Measurements from ENCODE around the gene SLC35F2.
"Not testable (repeated sequence)": the region's sequence is repeated elsewhere in the genome, so short reads cannot be mapped to it uniquely, and the experiment has no call there.

The SLC35F2 gene

GRCh38 chr11:107783121-107783520 is 75.5 kb downstream of the SLC35F2 start:
- no peak for DNase-seq

GRCh38 chr11:107780775-107781174 is 77.8 kb downstream of the SLC35F2 start:
- DNase-seq: no peak

GRCh38 chr11:107780136-107780535 is 78.5 kb downstream of the SLC35F2 start:
- DNase-seq: no peak

DNA sequence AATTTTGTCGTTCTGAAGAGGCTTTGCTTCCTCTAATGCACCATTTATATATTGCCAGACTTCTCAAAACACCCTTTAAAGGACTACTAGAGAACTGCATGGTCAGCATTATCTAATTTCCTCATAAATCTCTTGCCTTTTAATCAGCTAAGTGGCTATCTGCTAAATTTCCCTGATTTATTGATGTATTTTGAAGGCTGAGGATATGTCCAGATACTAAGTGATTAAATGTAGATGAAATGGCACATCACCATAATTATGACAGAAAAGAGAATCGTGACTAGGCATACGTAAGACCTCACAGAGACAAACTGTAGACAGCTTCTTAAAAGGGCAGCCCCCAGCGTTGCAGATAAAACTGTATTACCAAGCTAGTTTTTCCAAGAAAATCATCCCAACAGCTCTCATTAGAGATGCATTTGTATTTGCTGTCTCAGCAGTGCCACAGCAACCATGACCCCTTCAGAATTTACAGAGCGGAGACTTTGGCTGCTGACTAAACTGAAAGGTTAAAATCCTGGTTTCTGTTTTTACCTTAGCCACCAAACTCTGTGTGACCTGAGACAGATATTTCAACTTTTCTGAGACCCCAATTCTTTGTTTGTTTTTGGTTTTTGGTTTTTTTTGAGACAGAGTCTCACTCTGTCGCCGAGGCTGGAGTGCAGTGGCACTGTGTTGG is 79.6 kb downstream of the SLC35F2 start:
- no peak for DNase-seq

DNA sequence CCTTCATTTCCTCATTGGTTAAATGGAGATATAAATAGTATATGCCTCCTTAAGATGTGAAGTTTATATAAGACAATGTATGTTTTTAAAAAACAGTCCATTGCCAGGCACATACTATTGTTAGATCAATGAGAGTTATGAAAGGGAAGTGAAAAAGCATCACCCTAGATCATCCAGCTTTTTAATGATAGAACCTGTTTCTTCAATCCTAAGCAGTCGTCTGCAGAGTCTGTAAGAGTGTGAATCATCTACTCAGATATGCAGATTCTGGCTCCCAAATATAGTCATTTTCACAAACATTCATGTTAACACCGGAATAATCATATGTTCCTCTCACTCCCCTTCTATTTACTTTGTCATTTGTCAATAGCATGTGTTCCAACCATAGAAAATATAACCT is 81.5 kb downstream of the SLC35F2 start:
- no peak for DNase-seq

DNA sequence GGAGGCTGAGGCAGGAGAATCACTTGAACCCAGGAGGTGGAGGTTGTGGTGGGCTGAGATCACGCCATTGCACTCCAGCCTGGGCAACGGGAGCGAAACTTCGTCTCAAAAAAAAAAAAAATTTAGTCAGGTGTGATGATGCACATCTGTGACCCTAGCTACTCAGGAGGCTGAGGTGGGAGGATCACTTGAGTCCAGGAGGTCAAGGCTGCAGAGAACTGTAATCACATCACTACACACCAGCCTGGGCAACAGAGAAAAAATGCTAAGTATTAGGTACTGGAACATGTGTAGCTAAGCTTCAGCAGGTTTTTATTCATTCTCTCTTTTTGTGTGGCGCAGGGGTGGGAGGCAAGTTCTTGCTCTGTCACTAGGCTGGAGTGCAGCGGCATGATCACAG is 82.5 kb downstream of the SLC35F2 start:
- no peak for DNase-seq

DNA sequence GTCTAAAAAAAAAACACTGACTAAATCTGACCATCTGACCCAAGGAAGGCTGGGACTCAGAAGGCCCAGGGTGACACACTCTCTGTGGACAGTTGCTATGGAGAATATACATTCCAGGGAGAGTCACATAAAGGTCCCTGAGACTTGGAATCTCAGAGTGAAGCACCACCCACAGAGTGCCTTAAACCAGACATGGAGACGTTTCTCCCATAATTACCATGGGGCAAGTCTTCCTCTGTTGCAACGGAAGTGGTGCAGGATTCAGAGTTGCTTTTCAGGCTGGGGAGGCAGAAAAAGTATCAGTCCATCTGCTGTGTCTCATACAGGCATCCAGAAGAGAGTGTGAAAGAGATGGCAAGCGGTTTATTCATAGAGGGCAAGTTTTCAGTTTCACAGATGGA is 88.0 kb downstream of the SLC35F2 start:
- no peak for DNase-seq

GRCh38 chr11:107769189-107769588 is 89.4 kb downstream of the SLC35F2 start:
- DNase-seq: peak in 1 of 3 donors; percentile 5

- DNase-seq: not testable (repeated sequence)
Observed at GRCh38 chr11:107758719-107759355, 99.8 kb downstream of the SLC35F2 start.

DNA sequence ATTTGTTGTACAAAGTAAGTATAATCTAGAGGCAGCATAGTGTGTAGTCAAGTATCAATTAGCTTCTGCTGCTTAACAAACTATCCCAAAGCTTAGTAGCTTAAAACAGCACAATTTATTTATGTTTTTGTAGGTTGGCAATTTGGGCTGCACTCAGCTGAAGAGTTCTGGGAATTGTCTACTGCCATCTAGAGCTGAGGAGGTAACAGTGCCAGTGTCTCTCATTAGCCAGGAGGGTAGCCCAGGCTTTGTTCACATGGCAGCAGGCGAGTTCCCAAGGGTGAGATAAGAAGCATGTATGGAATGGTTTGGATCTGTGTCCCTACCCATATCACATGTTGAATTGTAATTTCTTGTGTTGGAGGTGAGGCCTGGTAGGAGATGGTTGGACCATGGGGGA is 100.9 kb downstream of the SLC35F2 start:
- no peak for DNase-seq

- no peak for DNase-seq
Observed at GRCh38 chr11:107756553-107756952, 102.0 kb downstream of the SLC35F2 start.

DNA sequence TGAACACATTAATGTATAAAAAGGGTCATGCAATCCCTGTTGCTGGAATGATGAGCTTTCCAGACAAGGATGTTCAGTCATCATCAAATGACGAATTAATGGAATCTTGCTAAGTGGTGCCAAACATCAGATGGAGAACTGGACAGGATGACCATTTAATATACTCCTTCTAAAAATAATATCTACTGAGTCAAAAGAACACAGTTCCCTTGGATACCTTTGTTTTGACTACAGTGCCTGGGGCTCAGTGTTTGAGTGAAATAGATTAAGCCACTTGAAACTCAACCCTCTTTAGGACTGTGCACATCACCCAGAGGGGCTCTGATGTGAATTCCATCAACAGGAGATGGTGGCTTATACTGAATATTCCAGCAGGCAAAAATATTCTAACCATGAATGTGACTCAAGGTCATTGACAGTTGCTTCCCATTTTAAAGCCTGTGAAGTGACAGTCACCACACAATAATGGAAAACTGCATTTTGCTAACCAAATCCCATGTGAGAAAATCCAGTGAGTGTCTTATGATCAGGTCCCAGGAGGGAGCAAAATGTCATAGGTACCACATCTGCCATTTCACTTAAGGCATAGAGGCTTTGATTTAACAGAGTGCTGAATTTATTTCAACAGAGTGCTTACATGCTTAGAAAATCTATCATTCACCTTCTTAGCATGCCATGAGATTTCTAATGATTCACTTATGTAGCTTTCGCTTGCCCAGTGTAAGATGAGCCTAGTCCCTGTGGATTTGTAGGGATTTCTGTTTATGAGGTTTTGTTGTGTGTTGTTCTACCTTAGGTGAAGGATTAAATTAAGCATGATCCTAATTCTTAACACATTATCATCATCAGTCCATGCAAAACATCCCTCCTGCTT is 105.4 kb downstream of the SLC35F2 start:
- DNase-seq: no peak

DNA sequence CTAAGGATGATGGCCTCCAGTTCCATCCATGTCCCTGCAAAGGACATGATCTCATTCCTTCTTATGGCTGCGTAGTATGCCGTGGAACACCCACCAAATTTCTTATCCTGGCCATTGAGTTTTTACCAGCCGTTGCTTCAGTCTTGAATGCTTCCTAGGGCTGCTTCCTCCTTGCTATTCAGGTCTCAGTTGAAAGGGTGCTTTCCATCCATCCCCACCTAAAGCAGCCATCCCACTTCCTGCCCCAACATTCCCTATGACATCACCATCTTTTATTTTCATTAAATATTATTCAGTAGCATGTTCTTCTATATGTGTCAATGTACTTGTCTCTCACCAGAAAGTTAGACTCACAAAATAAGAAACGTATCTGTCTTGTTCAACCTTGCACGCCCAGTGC is 106.1 kb downstream of the SLC35F2 start:
- no peak for DNase-seq

GRCh38 chr11:107751082-107751481 is 107.5 kb downstream of the SLC35F2 start:
- DNase-seq: no peak

GRCh38 chr11:107750313-107750712 is 108.3 kb downstream of the SLC35F2 start:
- no peak for DNase-seq

DNA sequence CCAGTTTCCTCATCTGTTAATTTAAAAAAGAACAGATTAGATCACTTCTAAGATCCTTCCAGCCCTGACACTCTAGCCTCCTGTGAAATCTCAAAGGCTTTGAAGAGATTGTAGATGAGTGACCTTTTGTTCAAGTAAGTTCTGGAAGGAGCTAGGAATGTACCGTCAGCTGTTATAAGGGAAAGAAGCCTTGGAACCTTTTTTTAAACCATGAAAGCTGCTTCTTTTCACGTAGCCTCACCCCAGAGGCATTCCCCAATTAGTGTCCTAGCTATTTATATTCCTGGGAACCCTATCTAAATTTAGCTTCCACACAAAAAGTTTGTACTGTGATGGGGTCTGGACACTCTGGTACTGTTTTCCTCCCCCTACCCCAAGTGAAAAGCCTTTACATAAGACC is 111.0 kb downstream of the SLC35F2 start:
- no peak for DNase-seq

DNA sequence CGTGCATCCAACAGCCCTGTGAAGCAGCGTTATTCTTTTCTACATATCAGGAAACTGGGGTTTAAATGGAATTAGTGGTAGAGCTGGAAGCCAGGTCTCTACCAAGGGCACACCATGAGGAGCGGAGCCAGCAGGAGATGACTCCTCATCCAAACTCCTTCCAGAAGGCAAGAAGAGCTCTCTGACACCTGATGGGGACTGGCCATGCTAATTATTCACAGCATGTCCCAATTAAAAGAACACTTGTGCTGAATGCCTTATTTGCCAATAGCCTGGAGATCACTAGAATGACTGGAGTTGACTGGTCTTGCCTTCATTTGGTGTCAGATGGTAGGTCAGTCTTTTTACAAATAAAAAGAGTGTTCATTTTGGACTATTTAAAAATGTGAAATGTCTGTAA is 113.9 kb downstream of the SLC35F2 start:
- no peak for DNase-seq

GRCh38 chr11:107743191-107743590 is 115.4 kb downstream of the SLC35F2 start:
- DNase-seq: no peak

GRCh38 chr11:107741044-107741823 is 117.4 kb downstream of the SLC35F2 start:
- peak; percentile 50 to 65 (median 58) for DNase-seq

All from suppressor macrophage treated with lipopolysaccharide for 1 hour (primary cell).